Natural killer cell treated with Interleukin-12 subunit alpha and Interleukin-12 subunit beta and Interleukin-15 and Interleukin-18, amount 100 ng/mL, for 72 hours (primary cell): ENCODE measurements around the gene OTUD3. TPM values are rescaled to one million over a fixed set of nuclear protein-coding genes. Genes with fewer than 3 reads are reported as not detected.
"Not testable (repeated sequence)": the region's sequence is repeated elsewhere in the genome, so short reads cannot be mapped to it uniquely, and the experiment has no call there.

Experiments
- ATAC-seq, 2 donors: fragments of 150-1000 bp; cut with Tn5 transposase in 1 of 2; sonication (Bioruptor Pico), chemical (Tn5 transposase) in 1 of 2; 2 replicates each; pipeline ENCODE4 v1.10.0; 2021
- DNase-seq: peaks from one replicate; pipeline ENCODE4 v3.0.0; 2022; ENCODE audit warnings: low spot score
- H3K27ac Mint-ChIP-seq, 2 donors: 1 replicate in 1 of 2; 2 replicates in 1 of 2; pipeline ENCODE4 v1.8.0; 2022; ENCODE audit warnings: mixed read lengths in 2 of 2, mild to moderate bottlenecking in 1 of 2, moderate library complexity in 1 of 2
- H3K27me3 Mint-ChIP-seq, 2 donors: 1 replicate in 1 of 2; 2 replicates in 1 of 2; pipeline ENCODE4 v1.8.0; 2022; ENCODE audit warnings: mixed read lengths in 2 of 2
- H3K36me3 Mint-ChIP-seq: one replicate; pipeline ENCODE4 v1.8.0; 2022; ENCODE audit warnings: mixed read lengths
- H3K4me1 Mint-ChIP-seq, 2 donors: 1 replicate in 1 of 2; 2 replicates in 1 of 2; pipeline ENCODE4 v1.8.0; 2022; ENCODE audit warnings: low read depth in 2 of 2, mixed read lengths in 2 of 2, mild to moderate bottlenecking in 1 of 2
- H3K4me3 Mint-ChIP-seq: one replicate; pipeline ENCODE4 v1.8.0; 2022; ENCODE audit warnings: mixed read lengths
- H3K9me3 Mint-ChIP-seq: 2 replicates; pipeline ENCODE4 v1.8.0; 2022; ENCODE audit warnings: mixed read lengths
- total RNA-seq, 2 donors: library from RNA; stranded (reverse); gene quantifications; one replicate each; pipeline ENCODE4 v1.2.3, GENCODE V29; 2022

Gene OTUD3
- total RNA-seq = 10 to 100 TPM; 11.6 to 27.4 TPM

GRCh38 chr1:19882111-19883071 is at the start of gene OTUD3:
OTUD3 (plus strand) TSS chr1:19882395; CDS start chr1:19882514, 119 bp downstream.
- no peaks in the 10 kb centered on the region for H3K36me3 Mint-ChIP-seq
- H3K27ac Mint-ChIP-seq = peak within 1 kb of the TSS; percentile 9 to 64
- H3K27me3 Mint-ChIP-seq = peaks cover 2 to 10% of the 10 kb centered on the region in 2 donors
- H3K9me3 Mint-ChIP-seq = no peaks in the 10 kb centered on the region
- peak; percentile 97 for DNase-seq
- peak within 1 kb of the TSS; percentile 97 for H3K4me3 Mint-ChIP-seq
- ATAC-seq = peak; percentile 97 to 98
- peaks cover 29 to 33% of the 10 kb centered on the region in 2 donors for H3K4me1 Mint-ChIP-seq

GRCh38 chr1:19835578-19835977 is 46.6 kb upstream of the OTUD3 start:
- no peaks in the 10 kb centered on the region for H3K36me3 Mint-ChIP-seq
- no peaks in the 10 kb centered on the region for H3K4me1 Mint-ChIP-seq
- H3K4me3 Mint-ChIP-seq = no peak overlapping the region
- DNase-seq (no peak), ATAC-seq (no peak)
- no peak overlapping the region for H3K27ac Mint-ChIP-seq
- H3K27me3 Mint-ChIP-seq = peaks cover 31 to 61% of the 10 kb centered on the region in 2 donors
- no peaks in the 10 kb centered on the region for H3K9me3 Mint-ChIP-seq

GRCh38 chr1:19837866-19838265 is 44.3 kb upstream of the OTUD3 start:
- no peak overlapping the region for H3K27ac Mint-ChIP-seq
- H3K9me3 Mint-ChIP-seq = no peaks in the 10 kb centered on the region
- H3K4me3 Mint-ChIP-seq = no peak overlapping the region
- no peaks in the 10 kb centered on the region for H3K4me1 Mint-ChIP-seq
- H3K27me3 Mint-ChIP-seq = peaks cover 25 to 43% of the 10 kb centered on the region in 2 donors
- ATAC-seq (no peak), DNase-seq (no peak)
- no peaks in the 10 kb centered on the region for H3K36me3 Mint-ChIP-seq

GRCh38 chr1:19840228-19840627 is 42.0 kb upstream of the OTUD3 start:
- Mint-ChIP-seq H3K4me1 (no peaks in the 10 kb centered on the region), H3K27me3 (peaks cover 27 to 44% of the 10 kb centered on the region in 2 donors), H3K4me3 (no peak overlapping the region), H3K9me3 (no peaks in the 10 kb centered on the region), H3K36me3 (no peaks in the 10 kb centered on the region), H3K27ac (no peak overlapping the region)
- DNase-seq (no peak), ATAC-seq (no peak)

- Mint-ChIP-seq H3K4me1 (no peaks in the 10 kb centered on the region), H3K4me3 (no peak overlapping the region), H3K27me3 (peaks cover 27 to 43% of the 10 kb centered on the region in 2 donors), H3K9me3 (no peaks in the 10 kb centered on the region), H3K27ac (no peak overlapping the region), H3K36me3 (no peaks in the 10 kb centered on the region)
- DNase-seq (no peak), ATAC-seq (no peak)
These were observed 37.3 kb upstream of the OTUD3 start for GRCh38 chr1:19844731-19845495.

GRCh38 chr1:19845555-19845954 is 36.6 kb upstream of the OTUD3 start:
- no peaks in the 10 kb centered on the region for H3K9me3 Mint-ChIP-seq
- peaks cover 27 to 38% of the 10 kb centered on the region in 2 donors for H3K27me3 Mint-ChIP-seq
- no peak for ATAC-seq

GRCh38 chr1:19846338-19846737 is 35.9 kb upstream of the OTUD3 start:
- no peaks in the 10 kb centered on the region for H3K9me3 Mint-ChIP-seq
- H3K27ac Mint-ChIP-seq = no peak overlapping the region

More at GRCh38 chr1:19845555-19845954, 36.6 kb upstream of the OTUD3 start:
- no peak for DNase-seq
- Mint-ChIP-seq H3K4me3 (no peak overlapping the region), H3K4me1 (no peaks in the 10 kb centered on the region), H3K36me3 (no peaks in the 10 kb centered on the region), H3K27ac (no peak overlapping the region)

GRCh38 chr1:19847334-19847733 is 34.9 kb upstream of the OTUD3 start:
- not testable (repeated sequence) for DNase-seq, H3K9me3 Mint-ChIP-seq, H3K4me1 Mint-ChIP-seq, H3K27ac Mint-ChIP-seq, H3K4me3 Mint-ChIP-seq, ATAC-seq, H3K36me3 Mint-ChIP-seq
- peaks cover 25 to 34% of the 10 kb centered on the region in 2 donors for H3K27me3 Mint-ChIP-seq

More at GRCh38 chr1:19846338-19846737, 35.9 kb upstream of the OTUD3 start:
- Mint-ChIP-seq H3K27me3 (peaks cover 27 to 34% of the 10 kb centered on the region in 2 donors), H3K4me3 (no peak overlapping the region), H3K36me3 (no peaks in the 10 kb centered on the region), H3K4me1 (no peaks in the 10 kb centered on the region)
- ATAC-seq = no peak
- no peak for DNase-seq

- H3K36me3 Mint-ChIP-seq, ATAC-seq: not testable (repeated sequence)
These were observed 32.9 kb upstream of the OTUD3 start for GRCh38 chr1:19849307-19849706.

GRCh38 chr1:19850214-19850613 is 32.0 kb upstream of the OTUD3 start:
- H3K36me3 Mint-ChIP-seq = no peaks in the 10 kb centered on the region
- H3K27me3 Mint-ChIP-seq = peaks cover 21 to 25% of the 10 kb centered on the region in 2 donors
- no peak for DNase-seq
- H3K4me1 Mint-ChIP-seq = no peaks in the 10 kb centered on the region
- H3K9me3 Mint-ChIP-seq = no peaks in the 10 kb centered on the region
- no peak overlapping the region for H3K4me3 Mint-ChIP-seq
- no peak overlapping the region for H3K27ac Mint-ChIP-seq
- ATAC-seq = no peak

More at GRCh38 chr1:19849307-19849706, 32.9 kb upstream of the OTUD3 start:
- H3K4me1 Mint-ChIP-seq, DNase-seq, H3K27ac Mint-ChIP-seq, H3K9me3 Mint-ChIP-seq, H3K4me3 Mint-ChIP-seq: not testable (repeated sequence)
- peaks cover 25 to 34% of the 10 kb centered on the region in 2 donors for H3K27me3 Mint-ChIP-seq

GRCh38 chr1:19852036-19852435 is 30.2 kb upstream of the OTUD3 start:
- Mint-ChIP-seq H3K27ac (no peak overlapping the region), H3K9me3 (no peaks in the 10 kb centered on the region), H3K27me3 (peaks cover 10 to 12% of the 10 kb centered on the region in 2 donors), H3K4me1 (no peaks in the 10 kb centered on the region), H3K4me3 (no peak overlapping the region), H3K36me3 (no peaks in the 10 kb centered on the region)
- DNase-seq = no peak
- ATAC-seq = no peak

GRCh38 chr1:19854866-19855265 is 27.3 kb upstream of the OTUD3 start:
- no peak overlapping the region for H3K27ac Mint-ChIP-seq
- no peak for DNase-seq
- no peaks in the 10 kb centered on the region for H3K4me1 Mint-ChIP-seq
- peaks cover 9 to 17% of the 10 kb centered on the region in 2 donors for H3K27me3 Mint-ChIP-seq
- ATAC-seq = no peak
- no peak overlapping the region for H3K4me3 Mint-ChIP-seq
- H3K9me3 Mint-ChIP-seq = no peaks in the 10 kb centered on the region
- no peaks in the 10 kb centered on the region for H3K36me3 Mint-ChIP-seq

GRCh38 chr1:19858893-19859292 is 23.3 kb upstream of the OTUD3 start:
- ATAC-seq = no peak
- no peak overlapping the region for H3K27ac Mint-ChIP-seq
- H3K27me3 Mint-ChIP-seq = peaks cover 19 to 24% of the 10 kb centered on the region in 2 donors
- no peak overlapping the region for H3K4me3 Mint-ChIP-seq
- H3K9me3 Mint-ChIP-seq = no peaks in the 10 kb centered on the region
- H3K4me1 Mint-ChIP-seq = no peaks in the 10 kb centered on the region
- DNase-seq = no peak
- no peaks in the 10 kb centered on the region for H3K36me3 Mint-ChIP-seq

- Mint-ChIP-seq H3K27me3 (peaks cover 19 to 24% of the 10 kb centered on the region in 2 donors), H3K27ac (no peak overlapping the region), H3K9me3 (no peaks in the 10 kb centered on the region), H3K4me3 (no peak overlapping the region), H3K36me3 (no peaks in the 10 kb centered on the region), H3K4me1 (no peaks in the 10 kb centered on the region)
- ATAC-seq (no peak), DNase-seq (no peak)
These were observed 22.3 kb upstream of the OTUD3 start for GRCh38 chr1:19859876-19860275.
